MCF 10A (cell line): Measurements from ENCODE around the gene MMP24OS. TPM values are rescaled to one million over a fixed set of nuclear protein-coding genes. Genes with fewer than 3 reads are reported as not detected.

Experiments
- BruUV-seq: library from RNA; stranded (reverse); fragments of 400-500 nt; replicated peaks from 2 replicates; lab custom pipeline; 2021; lab: Mats Ljungman, UMichigan
- CTCF ChIA-PET: fragments of 300-600 bp; sonication (Branson Sonifier 250); formaldehyde crosslinking; extraction: SDS; loops from one replicate; lab custom pipeline; 2021; ENCODE audit warnings: antibody characterized with exemption, inconsistent platforms; lab: Yijun Ruan, JAX
- POLR2A ChIA-PET: fragments of 300-600, 350-650 bp; sonication (Branson Sonifier 250); formaldehyde crosslinking; extraction: SDS; loops from one replicate; lab custom pipeline; 2020; ENCODE audit warnings: antibody characterized with exemption, inconsistent platforms; lab: Yijun Ruan, JAX
- DNase-seq: peaks from one replicate; pipeline ENCODE4 v3.0.0-alpha.2; 2018; ENCODE audit not compliant: unreplicated experiment
- H3K27ac Mint-ChIP-seq: one replicate; pipeline ENCODE4 v1.8.0; 2022; ENCODE audit warnings: mild to moderate bottlenecking, low read depth, mixed read lengths; ENCODE audit not compliant: unreplicated experiment
- H3K27me3 Mint-ChIP-seq: one replicate; pipeline ENCODE4 v1.8.0; 2022; ENCODE audit warnings: mixed read lengths; ENCODE audit not compliant: insufficient read depth, unreplicated experiment
- H3K36me3 Mint-ChIP-seq: one replicate; pipeline ENCODE4 v1.8.0; 2022; ENCODE audit warnings: mild to moderate bottlenecking, moderate library complexity, mixed read lengths; ENCODE audit not compliant: insufficient read depth, unreplicated experiment
- H3K4me1 Mint-ChIP-seq: one replicate; pipeline ENCODE4 v1.8.0; 2022; ENCODE audit warnings: mixed read lengths; ENCODE audit not compliant: insufficient read depth, unreplicated experiment
- H3K4me3 Mint-ChIP-seq: one replicate; pipeline ENCODE4 v1.8.0; 2022; ENCODE audit warnings: mild to moderate bottlenecking, moderate library complexity, mixed read lengths; ENCODE audit not compliant: unreplicated experiment
- H3K9me3 Mint-ChIP-seq: one replicate; pipeline ENCODE4 v1.8.0; 2022; ENCODE audit warnings: mixed read lengths; ENCODE audit not compliant: unreplicated experiment
- CTCF ChIP-seq: fragments of 200-600 bp; IDR thresholded peaks from one replicate; pipeline ENCODE4 v1.8.0; 2022; ENCODE audit warnings: antibody characterized with exemption, mild to moderate bottlenecking; ENCODE audit not compliant: unreplicated experiment
- intact Hi-C: fragments of 100-400 bp; cut with micrococcal nuclease; formaldehyde crosslinking; loops from 2 replicates; pipeline ENCODE4 v1.14.1; 2022
- total RNA-seq: library from RNA; stranded (reverse); gene quantifications from 2 replicates; pipeline ENCODE4 v1.2.3, GENCODE V29; 2022

The MMP24OS gene
- total RNA-seq, 1 experiment from 2014 or later: 52.2 TPM

DNA sequence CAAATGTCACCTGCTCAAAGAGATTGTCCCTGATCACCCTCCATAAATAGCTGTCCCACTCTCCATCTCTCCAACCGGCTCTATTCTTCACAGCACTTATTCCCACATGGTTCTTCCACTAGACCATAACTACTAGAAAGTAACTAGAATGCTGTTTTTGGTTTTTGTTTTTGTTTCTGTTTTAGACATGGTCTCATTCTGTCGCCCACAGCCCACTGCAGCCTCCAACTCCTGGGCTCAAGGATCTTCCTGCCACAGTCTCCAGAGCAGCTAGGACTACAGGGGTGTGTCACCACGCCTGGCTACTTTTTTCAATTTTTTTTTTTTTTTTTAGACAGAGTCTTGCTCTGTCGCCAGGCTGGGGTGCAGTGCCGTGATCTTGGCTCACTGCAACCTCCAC lies 39.2 kb downstream of the MMP24OS start:
- ChIA-PET CTCF (interaction anchor here (0.6 to 0.7 kb wide), 2 partner anchors 9 to 123 kb away, joined by 3 to 5 read pairs; no protein-coding TSS in a partner anchor), POLR2A (no interaction called here)
- Mint-ChIP-seq H3K9me3 (no peaks in the 10 kb centered on the region), H3K27ac (no peak overlapping the region), H3K4me1 (no peaks in the 10 kb centered on the region), H3K27me3 (peaks cover 59% of the 10 kb centered on the region), H3K4me3 (no peak overlapping the region), H3K36me3 (no peaks in the 10 kb centered on the region)
- TF ChIP-seq CTCF: no peak
- intact Hi-C loops: no loop called here
- DNase-seq: no peak
- BruUV-seq: no TSS peak

DNA sequence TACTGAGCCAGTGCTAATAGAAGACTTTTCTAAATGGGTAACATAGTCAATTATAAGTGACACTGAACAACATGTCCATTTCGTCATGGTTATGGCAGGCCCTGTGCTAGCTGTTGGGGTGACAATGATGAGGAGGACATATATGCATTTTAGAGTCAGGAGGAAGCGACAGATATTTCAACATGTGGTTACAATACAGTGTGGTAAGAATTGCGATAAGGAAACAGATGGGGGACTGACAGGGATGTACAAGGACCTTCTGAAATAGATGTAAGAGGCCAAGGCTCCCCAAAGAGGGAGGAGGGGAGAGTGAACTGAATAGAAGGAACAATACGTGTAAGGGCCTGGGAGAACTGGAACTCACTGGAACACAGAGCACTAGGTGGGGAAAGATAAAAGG lies 39.8 kb downstream of the MMP24OS start:
- CTCF ChIA-PET: interaction anchor here (0.7 kb wide), 1 partner anchor 123 kb away, joined by 3 read pairs; no protein-coding TSS in a partner anchor
- Mint-ChIP-seq H3K27ac (no peak overlapping the region), H3K4me3 (no peak overlapping the region), H3K36me3 (no peaks in the 10 kb centered on the region), H3K9me3 (no peaks in the 10 kb centered on the region), H3K4me1 (no peaks in the 10 kb centered on the region), H3K27me3 (peaks cover 56% of the 10 kb centered on the region)
- POLR2A ChIA-PET: no interaction called here
- no TSS peak for BruUV-seq
- intact Hi-C loops: no loop called here
- DNase-seq: no peak
- TF ChIP-seq CTCF: no peak

DNA sequence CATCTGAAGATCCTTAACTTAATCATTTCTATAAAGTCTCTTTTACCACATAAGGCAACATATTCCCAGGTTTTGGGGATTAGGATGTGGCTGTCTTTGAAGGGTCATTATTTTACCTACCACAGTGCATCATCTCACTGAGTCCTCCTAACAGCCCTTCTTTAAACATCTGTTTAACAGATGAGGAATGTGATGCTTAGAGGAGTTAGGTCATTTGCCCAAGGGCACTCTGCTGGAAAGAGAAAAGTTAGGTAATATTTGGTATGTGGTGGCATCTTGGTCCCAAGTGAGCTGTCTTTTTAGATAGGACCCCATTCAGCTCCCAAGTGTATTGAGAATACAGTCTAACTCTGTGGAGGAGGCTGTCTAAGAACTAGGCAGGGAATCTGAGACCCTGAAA lies 40.4 kb downstream of the MMP24OS start:
- Mint-ChIP-seq H3K4me3 (no peak overlapping the region), H3K9me3 (no peaks in the 10 kb centered on the region), H3K4me1 (no peaks in the 10 kb centered on the region), H3K27ac (no peak overlapping the region), H3K27me3 (peaks cover 56% of the 10 kb centered on the region), H3K36me3 (peaks cover 4% of the 10 kb centered on the region)
- no peak for TF ChIP-seq CTCF
- intact Hi-C loops: no loop called here
- DNase-seq: no peak
- ChIA-PET CTCF (no interaction called here), POLR2A (no interaction called here)
- BruUV-seq: no TSS peak

DNA sequence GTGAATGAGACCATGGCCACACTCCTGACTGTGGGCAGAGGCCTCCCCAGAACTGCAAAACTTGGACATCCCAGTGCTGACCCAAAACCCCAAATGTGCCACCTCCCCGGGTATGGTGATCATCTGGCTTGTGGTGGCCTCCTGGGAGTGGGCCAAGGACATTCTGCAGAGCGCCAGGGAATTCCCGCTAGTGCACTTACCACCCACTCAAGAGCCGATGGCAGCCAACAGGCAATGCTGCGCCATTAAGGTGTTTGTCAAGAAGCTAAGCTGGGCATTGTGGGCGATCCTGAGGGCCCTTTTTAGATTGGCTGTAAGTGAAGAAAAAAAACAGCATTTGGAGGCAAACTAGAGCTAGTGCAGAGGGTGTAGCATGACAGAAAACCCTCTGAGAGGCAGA lies 42.0 kb downstream of the MMP24OS start:
- BruUV-seq: no TSS peak
- intact Hi-C loops: no loop called here
- peaks cover 4% of the 10 kb centered on the region for H3K36me3 Mint-ChIP-seq
- TF ChIP-seq CTCF: no peak
- H3K4me3 Mint-ChIP-seq: no peak overlapping the region
- POLR2A ChIA-PET: no interaction called here
- peak; percentile 15 for DNase-seq
- H3K4me1 Mint-ChIP-seq: no peaks in the 10 kb centered on the region
- H3K27ac Mint-ChIP-seq: no peak overlapping the region
- H3K27me3 Mint-ChIP-seq: peaks cover 61% of the 10 kb centered on the region
- no peaks in the 10 kb centered on the region for H3K9me3 Mint-ChIP-seq
- CTCF ChIA-PET: no interaction called here
